NB4 (cell line): ENCODE data around the gene CPNE4.

Experiments
- CTCF ChIP-seq: IDR thresholded peaks from one replicate; pipeline ENCODE4 v1.5.1; 2012; ENCODE audit warnings: low read depth, low read length
- POLR2A ChIP-seq: IDR thresholded peaks from 2 replicates; pipeline ENCODE4 v1.6.1; 2011; ENCODE audit warnings: mild to moderate bottlenecking; ENCODE audit not compliant: insufficient read length; ENCODE audit errors: extremely low read depth
- TF ChIP-seq, protein P1 (sequence below): IDR thresholded peaks from 2 replicates; pipeline ENCODE4 v1.6.1; 2011; ENCODE audit warnings: low read depth, low read length

GRCh38 chr3:131702146-131702545 lies 332.7 kb downstream of the CPNE4 start:
- TF ChIP-seq CTCF (no peak), POLR2A (no peak)
- TF ChIP-seq, protein P1, sequence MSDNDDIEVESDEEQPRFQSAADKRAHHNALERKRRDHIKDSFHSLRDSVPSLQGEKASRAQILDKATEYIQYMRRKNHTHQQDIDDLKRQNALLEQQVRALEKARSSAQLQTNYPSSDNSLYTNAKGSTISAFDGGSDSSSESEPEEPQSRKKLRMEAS: no peak
